K562 (cell line): ENCODE data around the gene PBX1. TPM values are rescaled to one million over a fixed set of nuclear protein-coding genes. Genes with fewer than 3 reads are reported as not detected.
A peak's percentile ranks its signal among the peaks of the same experiment; 100 is the strongest.

Experiments
- ATAC-seq: fragments of 200-7000 bp; cut with Tn5 transposase; 3 replicates; pipeline ENCODE4 v1.9.1; 2020; ENCODE audit warnings: moderate library complexity
- BruUV-seq: library from RNA; stranded (reverse); fragments of 400-500 nt; replicated peaks from 2 replicates; lab custom pipeline; 2021; lab: Mats Ljungman, UMichigan
- CTCF ChIA-PET: fragments of 300-600 bp; formaldehyde crosslinking; extraction: SDS; loops from one replicate; lab custom pipeline; 2021; ENCODE audit warnings: low intra/inter-chr PET ratio; lab: Yijun Ruan, JAX
- POLR2A ChIA-PET: fragments of 300-600, 350-650 bp; sonication (Branson Sonifier 250); formaldehyde crosslinking; extraction: SDS; loops from one replicate; lab custom pipeline; 2021; ENCODE audit warnings: antibody characterized with exemption, inconsistent platforms; lab: Yijun Ruan, JAX
- DNase-seq, 4 experiments: peaks; one replicate each; pipeline versions ENCODE4 v3.0.0 to v3.0.0-alpha.2; 2011 to 2018; ENCODE audit warnings: low spot score in 3 of 4, mixed read lengths in 3 of 4; ENCODE audit errors: extremely low read depth in 1 of 4
- FAIRE-seq: peaks from 2 replicates; lab custom pipeline; 2011; peaks lifted over from hg19 to GRCh38; lab: Jason Lieb, UNC
- H2AFZ ChIP-seq: 2 replicates; pipeline ENCODE4 v1.6.0; 2011; ENCODE audit warnings: low read depth, low read length, control low read depth, inconsistent platforms
- H3K27ac ChIP-seq: fragments of 200-600 bp; 3 replicates; pipeline ENCODE4 v1.8.0; 2011; ENCODE audit warnings: low read depth, mild to moderate bottlenecking, control low read depth, inconsistent platforms, low read length, moderate library complexity, mixed read lengths; ENCODE audit errors: extremely low read depth
- H3K27me3 ChIP-seq, 2 experiments: fragments of 300-600 bp in 1 of 2; 2 replicates in 1 of 2; 3 replicates in 1 of 2; pipeline versions ENCODE4 v1.6.0 to v1.8.0; 2011; ENCODE audit warnings: inconsistent platforms in 2 of 2, low read length in 2 of 2, mild to moderate bottlenecking in 1 of 2, mixed read lengths in 1 of 2, moderate library complexity in 1 of 2; ENCODE audit not compliant: control insufficient read depth in 2 of 2, insufficient read depth in 2 of 2
- H3K36me3 ChIP-seq: fragments of 300-600 bp; 3 replicates; pipeline ENCODE4 v1.8.0; 2011; ENCODE audit warnings: mild to moderate bottlenecking, low read length, inconsistent platforms; ENCODE audit not compliant: control insufficient read depth, insufficient read depth
- H3K4me1 ChIP-seq, 2 experiments: fragments of 200-600 bp in 1 of 2; replicated peaks in 1 of 2; 2 replicates in 1 of 2; 3 replicates in 1 of 2; pipeline versions ENCODE4 v1.5.1 to v1.8.0; 2011; ENCODE audit warnings: inconsistent platforms in 2 of 2, low read length in 2 of 2, mild to moderate bottlenecking in 1 of 2, mixed read lengths in 1 of 2, moderate library complexity in 1 of 2; ENCODE audit not compliant: control insufficient read depth in 2 of 2, insufficient read depth in 2 of 2
- H3K4me2 ChIP-seq: 2 replicates; pipeline ENCODE4 v1.6.1; 2011; ENCODE audit warnings: low read length, control low read depth, inconsistent platforms, mixed read lengths; ENCODE audit not compliant: insufficient read depth
- H3K4me3 ChIP-seq: fragments of 200-600 bp; sonication (generic), shearing (Covaris generic); 2 replicates; pipeline ENCODE4 v1.5.1; 2016; ENCODE audit warnings: control low read depth, inconsistent platforms
- H3K79me2 ChIP-seq: fragments of 200-600 bp; 3 replicates; pipeline ENCODE4 v1.8.0; 2011; ENCODE audit warnings: low read length, inconsistent platforms; ENCODE audit not compliant: control insufficient read depth, insufficient read depth
- H3K9ac ChIP-seq, 2 experiments: 2 replicates each; pipeline versions ENCODE4 v1.6.0 to v1.6.1; 2011; ENCODE audit warnings: low read depth in 2 of 2, low read length in 2 of 2, control low read depth in 1 of 2, inconsistent platforms in 1 of 2, mild to moderate bottlenecking in 1 of 2, mixed read lengths in 1 of 2; ENCODE audit not compliant: insufficient read depth in 1 of 2
- H3K9me1 ChIP-seq: one replicate; pipeline ENCODE4 v1.6.0; 2011; ENCODE audit warnings: inconsistent platforms, mild to moderate bottlenecking, low read length, moderate library complexity; ENCODE audit not compliant: control insufficient read depth, insufficient read depth
- H3K9me3 ChIP-seq: replicated peaks from 2 replicates; pipeline ENCODE4 v1.5.1; 2011; ENCODE audit warnings: low read depth, low read length, inconsistent platforms; ENCODE audit not compliant: control insufficient read depth, insufficient read depth
- H4K20me1 ChIP-seq: replicated peaks from 2 replicates; pipeline ENCODE4 v1.6.1; 2011; ENCODE audit warnings: low read length, inconsistent platforms, mixed read lengths; ENCODE audit not compliant: control insufficient read depth, insufficient read depth
- CBX8 ChIP-seq: fragments of 200-600 bp; sonication (generic); IDR thresholded peaks from 2 replicates; pipeline ENCODE4 v1.6.1; 2012; ENCODE audit warnings: borderline replicate concordance, mixed run types, low read depth, mild to moderate bottlenecking, moderate library complexity, mixed read lengths, low read length, control low read depth, inconsistent platforms; ENCODE audit not compliant: poor library complexity, severe bottlenecking; ENCODE audit errors: extremely low read depth
- DDX20 ChIP-seq: fragments of 450-650 bp; IDR thresholded peaks from 2 replicates; pipeline ENCODE4 v1.6.1; 2016; ENCODE audit warnings: missing genetic modification characterization, low read depth, mild to moderate bottlenecking, missing compliant biosample characterization, moderate library complexity
- NFXL1 ChIP-seq: fragments of 450-650 bp; formaldehyde crosslinking; IDR thresholded peaks from 2 replicates; pipeline ENCODE4 v1.4.0; 2021; ENCODE audit warnings: mild to moderate bottlenecking
- PML ChIP-seq: IDR thresholded peaks from 2 replicates; pipeline ENCODE4 v1.6.1; 2012; ENCODE audit warnings: low read length, inconsistent platforms
- RAD21 ChIP-seq, 2 experiments: fragments of 250-450 bp in 1 of 2; fragments of 450-650 bp in 1 of 2; sonication (Bioruptor Pico) in 1 of 2; formaldehyde crosslinking in 1 of 2; IDR thresholded peaks in 1 of 2; conservative IDR thresholded peaks in 1 of 2; 2 replicates each; pipeline versions ENCODE4 v1.4.0 to v1.8.0; 2020 to 2022; ENCODE audit warnings: mild to moderate bottlenecking in 2 of 2, moderate library complexity in 1 of 2
- RBM25 ChIP-seq: fragments of 200-400 bp; formaldehyde crosslinking; IDR thresholded peaks from 2 replicates; pipeline ENCODE4 v1.6.1; 2018; ENCODE audit warnings: low read length, low read depth, moderate library complexity; ENCODE audit not compliant: severe bottlenecking
- RFX7 ChIP-seq: fragments of 250-450 bp; sonication (Bioruptor Pico); IDR thresholded peaks from 2 replicates; pipeline ENCODE4 v1.5.1; 2021; ENCODE audit warnings: mild to moderate bottlenecking
- RNF2 ChIP-seq: sonication (generic); IDR thresholded peaks from 2 replicates; pipeline ENCODE4 v1.6.1; 2016
- SMC3 ChIP-seq: conservative IDR thresholded peaks from 2 replicates; pipeline ENCODE4 v1.6.1; 2011; ENCODE audit warnings: low read depth, low read length, improper control_type of control experiment; ENCODE audit not compliant: insufficient read depth
- XRCC5 ChIP-seq: fragments of 200-400 bp; formaldehyde crosslinking; IDR thresholded peaks from 2 replicates; pipeline ENCODE4 v1.6.1; 2017; ENCODE audit warnings: low read depth, mild to moderate bottlenecking, low read length
- ZNF23 ChIP-seq: fragments of 250-450 bp; sonication (Bioruptor Pico); IDR thresholded peaks from 2 replicates; pipeline ENCODE4 v1.4.0; 2020; ENCODE audit warnings: mild to moderate bottlenecking
- ZNF354B ChIP-seq: fragments of 250-450 bp; sonication (Bioruptor Pico); IDR thresholded peaks from 2 replicates; pipeline ENCODE4 v1.4.0; 2020
- ZNF431 ChIP-seq: sonication (generic); formaldehyde crosslinking; IDR thresholded peaks from 2 replicates; pipeline ENCODE4 v1.8.0; 2022; ENCODE audit warnings: mild to moderate bottlenecking, missing genetic modification reagents
- ZNF436 ChIP-seq: fragments of 250-450, 450-650 bp; sonication (Bioruptor Pico); formaldehyde crosslinking; IDR thresholded peaks from 2 replicates; pipeline ENCODE4 v1.7.0; 2020; ENCODE audit warnings: mild to moderate bottlenecking
- in situ Hi-C: fragments of 300-500 bp; cut with MboI; formaldehyde crosslinking; loops from 4 replicates; pipeline ENCODE4 v1.15.0; 2018; ENCODE audit warnings: inconsistent platforms, mixed read lengths
- intact Hi-C: fragments of 100-400 bp; cut with micrococcal nuclease; formaldehyde crosslinking; loops from 2 replicates; pipeline ENCODE4 v1.14.2; 2022
- polyA plus RNA-seq, 8 experiments: library from polyadenylated mRNA; depleted of rRNA in 4 of 8; stranded (reverse) in 5 of 8; unstranded in 3 of 8; fragments of >200 nt; fragmentation: Nextera tagmentation in 2 of 8; fragmentation: Illumina TruSeq in 1 of 8; extraction: Ambion mirVana in 2 of 8; extraction: Trizol in 1 of 8; gene quantifications; 2 replicates each; pipeline versions ENCODE4 v1.2.1 to v1.2.3, GENCODE V29; 2011 to 2014; ENCODE audit warnings: inconsistent platforms in 1 of 8, missing spikeins in 1 of 8
- total RNA-seq, 7 experiments: library from RNA; depleted of rRNA in 6 of 7; stranded (reverse); fragments of >200 nt in 6 of 7; fragmentation: Illumina TruSeq in 2 of 7; extraction: Trizol in 2 of 7; gene quantifications; 2 replicates each; pipeline versions ENCODE4 v1.2.1 to v1.2.3, GENCODE V29; 2011 to 2021; ENCODE audit warnings: low replicate concordance in 1 of 7

Gene PBX1
- total and polyA plus RNA-seq, 9 of the 15 experiments (the other 6 are each of a cell fraction or from before 2014, with no cell fraction given), result 0.03 to 0.62 (median 0.17) TPM

DNA sequence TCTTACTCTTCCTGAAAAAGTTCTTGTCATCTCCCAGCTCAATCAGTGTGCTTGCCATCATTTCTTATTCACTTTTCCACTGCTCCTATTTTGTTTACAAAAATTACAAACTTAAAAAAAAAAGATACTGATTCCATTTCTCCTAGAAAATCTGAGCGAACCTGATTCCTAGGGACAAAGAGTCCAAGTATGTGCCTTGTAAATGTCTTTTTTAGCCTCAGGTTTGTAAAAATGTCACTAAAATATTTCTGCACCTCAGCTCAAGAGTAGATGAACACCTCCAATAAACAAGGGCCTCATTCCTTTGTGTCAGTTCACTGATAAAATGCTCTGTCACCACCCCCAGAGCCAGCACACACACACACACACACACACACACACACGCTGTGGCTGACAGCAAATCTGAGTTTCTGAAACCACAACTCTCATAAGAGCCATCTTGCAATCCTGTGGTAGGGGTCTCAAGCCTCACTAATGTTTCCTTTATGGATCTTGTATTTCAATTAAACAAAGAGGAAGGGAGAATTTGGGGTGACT is 299.2 kb downstream of the PBX1 start (continued):
- TF ChIP-seq SMC3 (no peak), PML (no peak), RFX7 (CRISPR knock-in tag) (no peak), CBX8 (no peak), RAD21 (CRISPR knock-in tag; conservative IDR thresholded peaks at IDR 0.05 in 1 of 2, IDR thresholded peaks at IDR 0.05 in 1 of 2) (no peak), XRCC5 (no peak), ZNF431 (CRISPR knock-in tag) (no peak), NFXL1 (no peak), ZNF436 (CRISPR knock-in tag) (no peak), ZNF354B (CRISPR knock-in tag) (no peak), RNF2 (no peak), ZNF23 (CRISPR knock-in tag) (no peak)

DNA sequence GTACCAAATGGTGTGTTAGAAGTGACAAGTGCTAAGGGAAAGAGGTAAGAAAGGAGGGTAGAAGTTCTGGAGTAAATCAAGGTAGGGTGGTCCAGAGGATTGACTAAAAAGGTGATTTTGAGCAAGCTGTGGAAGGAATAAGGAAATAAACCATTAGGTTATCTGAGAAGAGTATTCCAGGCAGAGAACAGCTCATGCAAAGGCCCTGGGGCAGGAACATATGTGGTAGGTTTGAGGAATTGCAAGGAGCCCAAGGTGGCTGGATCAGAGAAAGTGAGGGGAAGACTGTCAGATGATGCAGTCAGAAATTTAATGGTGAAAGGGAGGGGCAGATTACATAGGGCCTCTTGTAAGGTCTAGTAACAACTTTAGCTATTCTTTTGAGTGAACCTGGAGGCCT is 302.6 kb downstream of the PBX1 start:
- no peak for FAIRE-seq
- no TSS peak for BruUV-seq
- POLR2A ChIA-PET, result no interaction called here

More for the DNA sequence above, 302.6 kb downstream of the PBX1 start:
- Histone ChIP-seq H4K20me1 (no peaks in the 10 kb centered on the region), H3K27ac (no peak overlapping the region), H3K27me3 (no peaks in the 10 kb centered on the region), H3K36me3 (no peaks in the 10 kb centered on the region), H3K4me1 (no peaks in the 10 kb centered on the region), H3K79me2 (no peaks in the 10 kb centered on the region), H3K4me3 (no peak overlapping the region), H3K9ac (no peak overlapping the region), H3K4me2 (no peak overlapping the region), H3K9me3 (no peaks in the 10 kb centered on the region), H3K9me1 (no peaks in the 10 kb centered on the region), H2AFZ (no peak overlapping the region)
- ATAC-seq, result no peak
- in situ Hi-C loops (no loop called here), intact Hi-C loops (no loop called here)
- TF ChIP-seq RBM25 (peak; percentile 29), DDX20 (tag) (no peak)
- DNase-seq, result no peak
- CTCF ChIA-PET, result no interaction called here
